Suprapubic skin (tissue), 4 donors: ENCODE results near the gene SMARCA2. TPM values are rescaled to one million over a fixed set of nuclear protein-coding genes. Genes with fewer than 3 reads are reported as not detected.

Experiments used
- DNase-seq, 2 donors: peaks; one replicate each; pipeline ENCODE4 v3.0.0-alpha.2; 2019; ENCODE audit warnings: low spot score in 2 of 2
- H3K27ac ChIP-seq: fragments of 200-600 bp; sonication (generic); one replicate; pipeline ENCODE4 v1.5.1; 2019
- H3K27me3 ChIP-seq: fragments of 200-600 bp; sonication (generic); one replicate; pipeline ENCODE4 v1.5.1; 2019
- H3K36me3 ChIP-seq: fragments of 200-600 bp; sonication (generic); one replicate; pipeline ENCODE4 v1.5.1; 2019
- H3K4me1 ChIP-seq: fragments of 200-600 bp; sonication (generic); one replicate; pipeline ENCODE4 v1.5.1; 2019
- H3K4me3 ChIP-seq: fragments of 200-600 bp; sonication (generic); one replicate; pipeline ENCODE4 v1.5.1; 2019; ENCODE audit warnings: mild to moderate bottlenecking
- H3K9me3 ChIP-seq: fragments of 200-600 bp; sonication (generic); one replicate; pipeline ENCODE4 v1.5.1; 2019
- EP300 ChIP-seq: sonication (generic); formaldehyde crosslinking; IDR thresholded peaks from one replicate; pipeline ENCODE4 v1.6.1; 2017; ENCODE audit warnings: antibody characterized with exemption
- POLR2A ChIP-seq, 2 donors: fragments of 450-650 bp; IDR thresholded peaks; one replicate each; pipeline ENCODE4 v1.6.1; 2017; ENCODE audit warnings: antibody characterized with exemption in 2 of 2, mild to moderate bottlenecking in 2 of 2, moderate library complexity in 2 of 2
- POLR2AphosphoS5 ChIP-seq, 3 donors: sonication (generic); formaldehyde crosslinking; IDR thresholded peaks; one replicate each; pipeline ENCODE4 v1.6.1; 2017; ENCODE audit warnings: antibody characterized with exemption in 3 of 3
- WGBS: methylation state at CpG from one replicate; pipeline ENCODE4 v1.1.5; 2018; 5-methylcytosine and 5-hydroxymethylcytosine counted together
- total RNA-seq, 4 donors: library from RNA; depleted of rRNA; stranded (reverse); fragments of >200 nt; gene quantifications; one replicate each; pipeline ENCODE4 v1.1.0, GENCODE V29; 2016
- TF ChIP-seq, protein P1 (sequence below), 2 donors: fragments of 200-600 bp in 1 of 2; fragments of 450-650 bp in 1 of 2; sonication (generic) in 1 of 2; IDR thresholded peaks; one replicate each; pipeline ENCODE4 v1.5.1; 2016 to 2019; ENCODE audit warnings: antibody characterized with exemption in 2 of 2, mild to moderate bottlenecking in 1 of 2, moderate library complexity in 1 of 2

SMARCA2 gene
- total RNA-seq, 4 donors from 2014 or later = 88.9 to 236 (median 140) TPM

DNA sequence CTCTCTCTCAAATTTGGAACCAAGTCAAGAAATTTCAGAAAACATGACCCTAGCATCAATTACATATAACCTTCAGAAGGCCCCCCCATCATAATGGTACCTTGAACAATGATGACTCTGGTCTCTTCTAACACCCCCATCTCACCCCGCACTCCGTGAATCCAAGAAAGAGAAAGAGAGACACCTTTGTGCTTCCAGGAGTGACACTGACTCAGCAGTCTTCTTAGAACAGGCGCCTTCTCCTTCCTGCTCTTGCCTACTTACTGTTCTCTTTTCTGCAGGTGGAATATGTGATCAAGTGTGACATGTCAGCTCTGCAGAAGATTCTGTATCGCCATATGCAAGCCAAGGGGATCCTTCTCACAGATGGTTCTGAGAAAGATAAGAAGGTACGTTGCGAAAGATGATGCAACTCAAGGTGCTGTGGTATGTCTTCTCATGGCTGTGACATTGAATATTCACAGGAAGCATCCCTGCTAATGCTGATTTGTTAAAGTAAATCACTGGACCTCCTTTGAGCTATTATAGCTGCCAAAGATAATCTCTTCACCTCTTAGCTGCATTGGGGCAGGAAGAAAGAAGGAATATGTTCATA lies 81.3 kb downstream of the SMARCA2 start:
- no peaks in the 10 kb centered on the region for H3K4me1 ChIP-seq
- H3K36me3 ChIP-seq = peaks cover 82% of the 10 kb centered on the region
- H3K27ac ChIP-seq = no peak overlapping the region
- no peak overlapping the region for H3K4me3 ChIP-seq
- no peaks in the 10 kb centered on the region for H3K9me3 ChIP-seq
- H3K27me3 ChIP-seq = no peaks in the 10 kb centered on the region
- no peak for DNase-seq
- WGBS = 98% methylated on average over 6 of the region's 6 CpGs
- TF ChIP-seq EP300 (no peak), POLR2A (IDR thresholded peaks at IDR 0.05) (no peak), POLR2AphosphoS5 (IDR thresholded peaks at IDR 0.05) (no peak)
- TF ChIP-seq, protein P1, sequence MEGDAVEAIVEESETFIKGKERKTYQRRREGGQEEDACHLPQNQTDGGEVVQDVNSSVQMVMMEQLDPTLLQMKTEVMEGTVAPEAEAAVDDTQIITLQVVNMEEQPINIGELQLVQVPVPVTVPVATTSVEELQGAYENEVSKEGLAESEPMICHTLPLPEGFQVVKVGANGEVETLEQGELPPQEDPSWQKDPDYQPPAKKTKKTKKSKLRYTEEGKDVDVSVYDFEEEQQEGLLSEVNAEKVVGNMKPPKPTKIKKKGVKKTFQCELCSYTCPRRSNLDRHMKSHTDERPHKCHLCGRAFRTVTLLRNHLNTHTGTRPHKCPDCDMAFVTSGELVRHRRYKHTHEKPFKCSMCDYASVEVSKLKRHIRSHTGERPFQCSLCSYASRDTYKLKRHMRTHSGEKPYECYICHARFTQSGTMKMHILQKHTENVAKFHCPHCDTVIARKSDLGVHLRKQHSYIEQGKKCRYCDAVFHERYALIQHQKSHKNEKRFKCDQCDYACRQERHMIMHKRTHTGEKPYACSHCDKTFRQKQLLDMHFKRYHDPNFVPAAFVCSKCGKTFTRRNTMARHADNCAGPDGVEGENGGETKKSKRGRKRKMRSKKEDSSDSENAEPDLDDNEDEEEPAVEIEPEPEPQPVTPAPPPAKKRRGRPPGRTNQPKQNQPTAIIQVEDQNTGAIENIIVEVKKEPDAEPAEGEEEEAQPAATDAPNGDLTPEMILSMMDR (IDR thresholded peaks at IDR 0.05) = no peak

DNA sequence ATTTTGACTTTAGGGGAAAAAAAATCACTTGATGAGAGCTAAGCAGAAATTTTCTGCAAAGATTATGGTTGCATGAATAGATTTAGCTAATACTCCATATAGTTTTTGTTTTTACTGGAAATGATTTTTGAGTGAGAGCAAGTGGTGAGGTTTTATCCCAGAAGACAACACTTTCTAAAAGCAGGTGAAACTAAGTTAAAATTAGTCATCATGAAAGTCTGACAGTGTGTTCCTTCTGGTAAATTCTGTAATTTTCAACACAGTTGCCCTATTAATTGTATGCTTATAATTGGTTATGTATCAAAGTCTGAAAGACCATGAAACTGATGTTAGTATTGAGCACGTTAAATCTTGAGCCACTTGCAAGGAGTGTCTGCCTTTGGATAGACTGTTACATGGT lies 91.5 kb downstream of the SMARCA2 start:
- Histone ChIP-seq H3K4me3 (no peak overlapping the region), H3K27me3 (no peaks in the 10 kb centered on the region), H3K4me1 (no peaks in the 10 kb centered on the region), H3K27ac (no peak overlapping the region), H3K9me3 (no peaks in the 10 kb centered on the region), H3K36me3 (peaks cover 82% of the 10 kb centered on the region)
- WGBS = 98% methylated on average over 1 of the region's 1 CpG
- no peak for DNase-seq
- TF ChIP-seq POLR2AphosphoS5 (IDR thresholded peaks at IDR 0.05) (no peak), EP300 (no peak), POLR2A (IDR thresholded peaks at IDR 0.05) (no peak)
- TF ChIP-seq, protein P1 (IDR thresholded peaks at IDR 0.05) = no peak

DNA sequence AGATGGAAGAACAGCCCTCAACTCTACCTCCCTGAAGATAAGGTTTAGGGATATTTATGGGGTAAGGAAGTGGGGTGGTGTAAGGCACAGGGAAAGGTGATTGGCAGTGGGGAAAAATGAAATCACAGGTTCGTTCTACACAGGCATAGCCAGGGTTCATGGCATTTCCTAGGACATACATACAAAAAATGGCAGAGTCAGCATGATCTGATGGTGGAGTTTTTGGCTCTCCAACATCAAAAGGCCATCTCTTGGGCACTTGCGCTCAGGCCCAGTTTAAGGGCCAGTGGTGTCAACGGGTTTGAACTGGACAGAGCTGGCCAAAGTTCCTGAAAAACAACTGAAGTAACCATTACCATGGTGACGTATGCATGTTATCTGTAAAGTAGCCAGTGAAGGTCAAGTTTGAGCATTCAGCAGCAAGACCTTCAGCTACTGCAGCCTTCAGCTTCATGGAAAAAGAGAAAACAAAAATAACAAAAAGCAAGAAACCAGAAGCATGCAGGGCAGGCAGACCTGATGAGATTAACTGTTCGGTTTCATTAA lies 92.8 kb downstream of the SMARCA2 start:
- no peaks in the 10 kb centered on the region for H3K27me3 ChIP-seq

DNA sequence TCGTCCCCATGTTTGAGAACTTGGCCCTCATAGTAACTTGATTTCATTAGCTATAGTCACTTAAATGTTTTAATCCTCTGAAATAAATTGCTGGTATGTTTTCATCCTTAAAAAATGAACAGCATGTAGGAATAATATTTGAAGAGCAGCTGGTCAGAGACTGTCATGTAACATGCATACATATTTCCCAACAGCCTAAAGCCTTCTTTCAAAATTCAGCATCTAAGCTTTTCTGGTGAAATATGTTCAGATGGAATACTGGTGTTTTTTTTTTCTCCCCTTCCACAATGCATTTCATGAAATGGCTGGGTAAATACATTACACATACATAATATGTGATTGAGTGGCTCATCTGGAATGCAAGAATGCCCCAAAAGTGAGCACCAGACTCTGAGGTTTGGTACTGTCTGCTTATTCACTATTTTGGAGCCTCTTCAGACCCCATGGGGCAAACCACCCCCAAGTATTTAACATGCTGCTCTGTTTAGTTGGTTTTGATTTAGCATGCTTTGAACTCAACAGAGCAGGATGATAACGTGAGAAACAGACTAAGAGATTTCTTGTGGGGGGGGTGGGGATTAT lies 94.0 kb downstream of the SMARCA2 start:
- no peak for DNase-seq
- Histone ChIP-seq H3K36me3 (peaks cover 85% of the 10 kb centered on the region), H3K4me1 (no peaks in the 10 kb centered on the region), H3K4me3 (no peak overlapping the region), H3K27ac (no peak overlapping the region), H3K9me3 (no peaks in the 10 kb centered on the region), H3K27me3 (no peaks in the 10 kb centered on the region)
- WGBS = 60% methylated on average over 2 of the region's 2 CpGs
- TF ChIP-seq POLR2A (IDR thresholded peaks at IDR 0.05) (no peak), EP300 (no peak), POLR2AphosphoS5 (IDR thresholded peaks at IDR 0.05) (no peak)
- TF ChIP-seq, protein P1 (IDR thresholded peaks at IDR 0.05) = no peak

More for the DNA sequence above, 92.8 kb downstream of the SMARCA2 start:
- DNase-seq = no peak
- no peak overlapping the region for H3K4me3 ChIP-seq
- no peak overlapping the region for H3K27ac ChIP-seq
- 89% methylated on average over 5 of the region's 5 CpGs for WGBS
- TF ChIP-seq POLR2AphosphoS5 (IDR thresholded peaks at IDR 0.05) = no peak
- no peak for TF ChIP-seq POLR2A (IDR thresholded peaks at IDR 0.05)
- TF ChIP-seq EP300 = no peak
- TF ChIP-seq, protein P1 (IDR thresholded peaks at IDR 0.05) = no peak
- no peaks in the 10 kb centered on the region for H3K9me3 ChIP-seq
- H3K36me3 ChIP-seq = peaks cover 85% of the 10 kb centered on the region
- no peaks in the 10 kb centered on the region for H3K4me1 ChIP-seq

DNA sequence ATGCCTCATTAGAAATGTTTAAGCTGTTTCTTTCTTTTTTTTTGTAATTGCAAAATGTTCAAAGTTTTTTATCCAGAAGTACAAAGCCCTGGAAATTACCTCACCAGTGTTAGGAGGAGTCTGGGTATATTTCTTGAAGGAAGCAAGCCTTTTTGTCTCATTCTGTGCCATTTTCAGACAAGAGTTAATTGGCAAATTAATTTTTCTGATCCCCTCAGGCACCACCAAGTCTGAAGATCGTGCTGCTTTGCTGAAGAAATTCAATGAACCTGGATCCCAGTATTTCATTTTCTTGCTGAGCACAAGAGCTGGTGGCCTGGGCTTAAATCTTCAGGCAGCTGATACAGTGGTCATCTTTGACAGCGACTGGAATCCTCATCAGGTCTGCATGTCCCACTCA lies 94.9 kb downstream of the SMARCA2 start:
- Histone ChIP-seq H3K27me3 (no peaks in the 10 kb centered on the region), H3K9me3 (no peaks in the 10 kb centered on the region), H3K36me3 (peaks cover 84% of the 10 kb centered on the region), H3K4me1 (no peaks in the 10 kb centered on the region), H3K4me3 (no peak overlapping the region), H3K27ac (no peak overlapping the region)
- 89% methylated on average over 2 of the region's 2 CpGs for WGBS
- TF ChIP-seq, protein P1 (IDR thresholded peaks at IDR 0.05) = no peak
- no peak for TF ChIP-seq EP300
- no peak for TF ChIP-seq POLR2A (IDR thresholded peaks at IDR 0.05)
- no peak for TF ChIP-seq POLR2AphosphoS5 (IDR thresholded peaks at IDR 0.05)
- DNase-seq = no peak
